SK-N-SH (cell line): ENCODE data around the gene STK32A. TPM values are rescaled to one million over a fixed set of nuclear protein-coding genes. Genes with fewer than 3 reads are reported as not detected.

Source experiments
- CTCF ChIA-PET: fragments of 300-600, 350-600 bp; formaldehyde crosslinking; extraction: SDS; loops from one replicate; lab custom pipeline; 2021; lab: Yijun Ruan, JAX
- POLR2A ChIA-PET: fragments of 350-600 bp; sonication (Branson Sonifier 250); formaldehyde crosslinking; extraction: SDS; loops from one replicate; lab custom pipeline; 2020; ENCODE audit warnings: antibody characterized with exemption, inconsistent platforms; lab: Yijun Ruan, JAX
- DNase-seq: peaks from one replicate; pipeline ENCODE4 v3.0.0; 2012
- H2AFZ ChIP-seq: fragments of 200-600 bp; sonication (generic); 2 replicates; pipeline ENCODE4 v1.8.1; 2016; ENCODE audit warnings: antibody characterized with exemption, mild to moderate bottlenecking, low read depth
- H3F3A ChIP-seq: fragments of 200-600 bp; sonication (generic); replicated peaks from 2 replicates; pipeline ENCODE3; 2016; ENCODE audit warnings: antibody characterized with exemption, mild to moderate bottlenecking; ENCODE audit not compliant: insufficient read depth
- H3K27ac ChIP-seq, 2 experiments: fragments of 200-500 bp in 1 of 2; fragments of 200-600 bp in 1 of 2; sonication (Bioruptor generic) in 1 of 2; sonication (generic), shearing (Covaris generic) in 1 of 2; 2 replicates each; pipeline versions ENCODE4 v1.5.1 to v1.6.1; 2014 to 2016; ENCODE audit warnings: low read depth in 2 of 2, inconsistent platforms in 1 of 2, low read length in 1 of 2, mild to moderate bottlenecking in 1 of 2, mixed read lengths in 1 of 2
- H3K27me3 ChIP-seq: fragments of 200-600 bp; sonication (generic), shearing (Covaris generic); 2 replicates; pipeline ENCODE4 v1.6.1; 2016; ENCODE audit warnings: mixed run types; ENCODE audit not compliant: insufficient read depth
- H3K36me3 ChIP-seq, 2 experiments: fragments of 200-500 bp in 1 of 2; fragments of 200-600 bp in 1 of 2; sonication (Bioruptor generic) in 1 of 2; sonication (generic) in 1 of 2; replicated peaks in 1 of 2; 2 replicates each; pipeline versions ENCODE3 to v1.5.1; 2014 to 2016; ENCODE audit warnings: low read length in 1 of 2, mild to moderate bottlenecking in 1 of 2; ENCODE audit not compliant: insufficient read depth in 2 of 2, control insufficient read depth in 1 of 2
- H3K4me1 ChIP-seq, 2 experiments: fragments of 200-500 bp in 1 of 2; fragments of 200-600 bp in 1 of 2; sonication (Bioruptor generic) in 1 of 2; sonication (generic), shearing (Covaris generic) in 1 of 2; 2 replicates each; pipeline versions ENCODE4 v1.5.1 to v1.6.1; 2014 to 2016; ENCODE audit warnings: low read depth in 1 of 2, low read length in 1 of 2, mixed run types in 1 of 2; ENCODE audit not compliant: insufficient read depth in 2 of 2, control insufficient read depth in 1 of 2
- H3K4me2 ChIP-seq: fragments of 200-600 bp; sonication (generic), shearing (Covaris generic); 2 replicates; pipeline ENCODE4 v1.6.1; 2017; ENCODE audit warnings: mixed run types
- H3K4me3 ChIP-seq, 2 experiments: fragments of 200-500 bp in 1 of 2; fragments of 200-600 bp in 1 of 2; sonication (Bioruptor generic) in 1 of 2; sonication (generic), shearing (Covaris generic) in 1 of 2; 2 replicates each; pipeline versions ENCODE4 v1.5.1 to v1.8.1; 2014 to 2016; ENCODE audit warnings: low read depth in 2 of 2, inconsistent platforms in 1 of 2, low read length in 1 of 2, mild to moderate bottlenecking in 1 of 2, mixed read lengths in 1 of 2, moderate library complexity in 1 of 2
- H3K79me2 ChIP-seq: fragments of 200-600 bp; sonication (generic); 2 replicates; pipeline ENCODE4 v1.8.1; 2017; ENCODE audit warnings: mild to moderate bottlenecking; ENCODE audit not compliant: insufficient read depth
- H3K9ac ChIP-seq: fragments of 200-600 bp; sonication (generic); 2 replicates; pipeline ENCODE4 v1.6.1; 2017; ENCODE audit warnings: mixed run types
- H3K9me2 ChIP-seq: fragments of 200-600 bp; sonication (generic); 2 replicates; pipeline ENCODE4 v1.6.1; 2017; ENCODE audit warnings: mixed run types
- H3K9me3 ChIP-seq: fragments of 200-600 bp; sonication (generic); 2 replicates; pipeline ENCODE4 v1.6.1; 2017; ENCODE audit warnings: mixed run types, mild to moderate bottlenecking, moderate library complexity
- H4K20me1 ChIP-seq: fragments of 200-600 bp; sonication (generic); 2 replicates; pipeline ENCODE4 v1.6.1; 2017; ENCODE audit warnings: mild to moderate bottlenecking, mixed run types; ENCODE audit not compliant: insufficient read depth
- ELF1 ChIP-seq: IDR thresholded peaks from 2 replicates; pipeline ENCODE4 v1.4.0; 2012
- EZH2phosphoT487 ChIP-seq: fragments of 200-600 bp; sonication (generic); IDR thresholded peaks from 2 replicates; pipeline ENCODE4 v1.6.1; 2017; ENCODE audit warnings: low read depth, mixed run types, mild to moderate bottlenecking, antibody characterized with exemption, moderate library complexity, borderline replicate concordance
- GATA2 ChIP-seq: sonication (generic); formaldehyde crosslinking; IDR thresholded peaks from 2 replicates; pipeline ENCODE4 v1.5.0; 2020; ENCODE audit warnings: mild to moderate bottlenecking, missing genetic modification reagents
- MEF2A ChIP-seq: IDR thresholded peaks from 2 replicates; pipeline ENCODE4 v1.4.0; 2012; ENCODE audit warnings: low read depth, borderline replicate concordance
- MXI1 ChIP-seq: IDR thresholded peaks from 2 replicates; pipeline ENCODE4 v1.6.1; 2012; ENCODE audit warnings: mild to moderate bottlenecking, low read depth, low read length, improper control_type of control experiment
- NFIC ChIP-seq: IDR thresholded peaks from 2 replicates; pipeline ENCODE4 v1.4.0; 2012; ENCODE audit warnings: borderline replicate concordance
- RCOR1 ChIP-seq: fragments of 150-350 bp; IDR thresholded peaks from 2 replicates; pipeline ENCODE4 v1.6.1; 2017; ENCODE audit warnings: antibody characterized with exemption, low read length
- TCF12 ChIP-seq: IDR thresholded peaks from 2 replicates; pipeline ENCODE4 v1.4.0; 2012
- TEAD4 ChIP-seq: IDR thresholded peaks from 2 replicates; pipeline ENCODE4 v1.4.0; 2012; ENCODE audit warnings: mild to moderate bottlenecking, borderline replicate concordance; ENCODE audit not compliant: insufficient read depth
- ZBTB33 ChIP-seq: IDR thresholded peaks from 2 replicates; pipeline ENCODE4 v1.4.0; 2012; ENCODE audit warnings: low read depth, borderline replicate concordance
- WGBS: methylation state at CpG from one replicate; pipeline ENCODE4 v1.1.6; 2017; ENCODE audit warnings: low lambda C conversion rate; 5-methylcytosine and 5-hydroxymethylcytosine counted together
- polyA plus RNA-seq, 3 experiments: library from polyadenylated mRNA; depleted of rRNA; stranded (reverse); fragments of >200 nt; gene quantifications; 2 replicates each; pipeline ENCODE4 v1.2.3, GENCODE V29; 2012

Gene STK32A
- polyA plus RNA-seq, 1 of the 3 experiments (the other 2 are of a cell fraction): 0.20 TPM

DNA sequence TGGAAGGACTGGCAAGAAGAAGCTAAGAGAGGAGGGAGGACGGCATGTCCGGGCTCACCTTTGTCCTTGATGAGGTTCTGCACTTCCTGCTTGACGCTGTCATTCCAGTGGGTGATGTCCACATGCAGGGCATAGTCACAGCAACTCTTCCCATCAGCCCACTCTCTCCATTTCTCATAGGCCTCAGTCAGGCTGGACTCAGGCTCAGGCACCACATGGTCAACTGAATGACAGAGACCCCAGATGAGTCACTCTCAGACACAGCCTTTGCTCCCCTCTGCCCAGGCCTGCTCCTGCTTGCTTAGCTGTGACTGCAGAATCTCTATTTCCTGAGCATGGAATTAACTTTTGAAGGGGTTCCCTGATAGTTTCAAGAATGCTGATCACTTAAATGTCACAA, 180.8 kb downstream of the STK32A start:
- Histone ChIP-seq H4K20me1 (peaks cover 23% of the 10 kb centered on the region; the same call in 1 of the 2 replicates), H3K36me3 (peaks cover 58 to 81% of the 10 kb centered on the region in 2 experiments), H3K4me3 (no peak overlapping the region), H3K27me3 (no peaks in the 10 kb centered on the region), H3K79me2 (peaks cover 12% of the 10 kb centered on the region), H3K9me2 (no peaks in the 10 kb centered on the region), H3K9ac (no peak overlapping the region), H3K4me1 (peaks cover 0 to 22% of the 10 kb centered on the region in 2 experiments; a peak in 2 of 4 replicates), H3K4me2 (no peak overlapping the region), H3F3A (no peaks in the 10 kb centered on the region), H3K27ac (no peak overlapping the region), H3K9me3 (no peaks in the 10 kb centered on the region), H2AFZ (no peak overlapping the region)
- POLR2A ChIA-PET: no interaction called here
- TF ChIP-seq MEF2A (no peak), EZH2phosphoT487 (no peak), MXI1 (no peak), TCF12 (no peak), TEAD4 (no peak)
- CTCF ChIA-PET: interaction anchor here (1.2 to 1.5 kb wide), 2 partner anchors 36 to 47 kb away, joined by 3 to 5 read pairs; no protein-coding TSS in a partner anchor
- DNase-seq: no peak
- 96% methylated on average over 3 of the region's 3 CpGs for WGBS

DNA sequence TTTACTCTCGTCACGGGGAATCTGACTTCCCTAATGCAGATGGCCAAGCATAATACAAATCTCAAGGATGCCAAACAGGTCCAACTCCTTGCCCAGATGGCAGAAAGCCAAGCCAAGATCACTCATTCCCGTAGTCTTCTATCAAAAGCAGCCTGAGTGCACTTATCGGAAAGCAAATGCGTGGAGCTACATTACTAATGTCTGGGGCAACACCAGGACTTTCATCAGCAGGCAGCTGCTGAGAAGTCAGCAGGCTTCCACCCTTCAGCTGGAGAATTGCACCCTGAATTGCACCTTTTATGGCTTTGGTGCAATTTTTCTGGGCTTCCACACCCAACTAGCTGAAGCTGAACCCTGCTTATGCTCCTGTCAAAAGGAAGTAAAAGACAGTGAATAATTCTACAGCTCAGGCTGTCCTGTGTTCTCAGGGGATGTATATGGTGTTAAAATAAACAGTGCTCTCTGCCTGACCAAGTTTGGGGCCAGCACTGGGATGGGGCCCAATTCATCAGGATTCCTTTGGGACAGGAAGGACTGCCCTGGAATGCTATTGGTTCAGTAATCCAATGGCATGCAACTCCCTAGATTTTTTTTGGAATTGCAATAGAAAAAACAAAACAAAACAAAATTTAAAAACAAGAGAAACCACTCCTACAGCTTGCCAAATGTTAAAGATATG, 182.4 kb downstream of the STK32A start:
- Histone ChIP-seq H3F3A (no peaks in the 10 kb centered on the region), H3K36me3 (peaks cover 66 to 68% of the 10 kb centered on the region in 2 experiments), H3K9me2 (no peaks in the 10 kb centered on the region), H3K27ac (no peak overlapping the region; a peak in 1 of 4 replicates), H3K9ac (no peak overlapping the region), H3K9me3 (no peaks in the 10 kb centered on the region), H3K4me1 (peaks cover 0 to 12% of the 10 kb centered on the region in 2 experiments; a peak in 2 of 4 replicates), H3K79me2 (peaks cover 28% of the 10 kb centered on the region), H3K4me3 (no peak overlapping the region), H3K27me3 (no peaks in the 10 kb centered on the region), H3K4me2 (no peak overlapping the region), H2AFZ (no peak overlapping the region), H4K20me1 (peaks cover 23% of the 10 kb centered on the region; the same call in 1 of the 2 replicates)
- 72% methylated on average over 5 of the region's 5 CpGs for WGBS
- no peak for DNase-seq
- no peak for TF ChIP-seq RCOR1
- TF ChIP-seq NFIC: peak; percentile 24; the same call in 1 of the 2 replicates
- CTCF ChIA-PET: interaction anchor here (1.7 kb wide), 1 partner anchor 161 kb away, joined by 7 read pairs; no protein-coding TSS in a partner anchor
- POLR2A ChIA-PET: no interaction called here

DNA sequence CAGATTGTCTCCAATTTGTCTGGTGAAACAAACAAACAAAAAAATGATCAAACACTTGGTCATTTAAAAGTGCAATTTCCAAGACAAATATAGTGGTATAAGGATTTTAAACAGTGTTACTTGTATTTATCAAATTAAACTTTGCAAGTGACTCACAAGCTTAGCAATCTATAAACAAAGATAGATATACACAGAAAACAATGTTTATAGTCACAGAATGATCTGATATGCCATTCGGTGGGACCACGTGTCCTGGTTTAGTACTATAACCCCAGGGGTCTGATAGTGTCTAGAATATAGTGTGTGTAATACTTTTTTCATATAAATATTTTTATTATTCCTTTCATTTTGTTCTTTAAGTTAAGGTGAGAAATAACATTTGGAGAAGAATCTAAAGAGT, 183.8 kb downstream of the STK32A start:
- Histone ChIP-seq H3K9me3 (no peaks in the 10 kb centered on the region), H3K36me3 (peaks cover 59 to 75% of the 10 kb centered on the region in 2 experiments), H3K9me2 (no peaks in the 10 kb centered on the region), H3K27ac (no peak overlapping the region), H4K20me1 (peaks cover 23% of the 10 kb centered on the region; the same call in 1 of the 2 replicates), H3F3A (no peaks in the 10 kb centered on the region), H3K4me1 (peaks cover 0 to 5% of the 10 kb centered on the region in 2 experiments; a peak in 1 of 4 replicates), H3K27me3 (no peaks in the 10 kb centered on the region), H2AFZ (no peak overlapping the region), H3K4me3 (no peak overlapping the region), H3K4me2 (no peak overlapping the region), H3K9ac (no peak overlapping the region), H3K79me2 (peaks cover 28% of the 10 kb centered on the region)
- CTCF ChIA-PET: interaction anchor here (0.7 to 1.8 kb wide), 5 partner anchors 9 to 160 kb away, joined by 3 to 7 read pairs (median 3); no protein-coding TSS in a partner anchor
- 87% methylated on average over 2 of the region's 2 CpGs for WGBS
- no peak for DNase-seq
- POLR2A ChIA-PET: no interaction called here
- TF ChIP-seq MEF2A (no peak), ZBTB33 (no peak), ELF1 (no peak), GATA2 (CRISPR knock-in tag) (no peak)
